ENCODE data around the gene LRP1.

- no peak for TF ChIP-seq SP1 (IDR thresholded peaks at IDR 0.05)
- no peak for TF ChIP-seq TARDBP (IDR thresholded peaks at IDR 0.05)
- no peak for TF ChIP-seq NFRKB (IDR thresholded peaks at IDR 0.05)
- no peak for TF ChIP-seq ZNF384 (IDR thresholded peaks at IDR 0.05)
- no peak for TF ChIP-seq BHLHE40 (IDR thresholded peaks at IDR 0.05; ENCODE audit: borderline replicate concordance)
- no peak for TF ChIP-seq ARNT (IDR thresholded peaks at IDR 0.05)
- no peak for TF ChIP-seq LEF1 (IDR thresholded peaks at IDR 0.05; ENCODE audit: borderline replicate concordance)
- no peak for TF ChIP-seq CTBP1 (IDR thresholded peaks at IDR 0.05; ENCODE audit: borderline replicate concordance)
- TF ChIP-seq SUZ12 (IDR thresholded peaks at IDR 0.05): no peak
Measured at GRCh38 chr12:57156701-57157403, 28.6 kb downstream of the LRP1 start.

Measured in HEK293T (cell line).